AG04450 (cell line): ENCODE measurements around the gene AGAP3. TPM values are rescaled to one million over a fixed set of nuclear protein-coding genes. Genes with fewer than 3 reads are reported as not detected.

Experiments
- CTCF ChIA-PET: fragments of 300-600, 350-600 bp; formaldehyde crosslinking; extraction: SDS; loops from one replicate; lab custom pipeline; 2022; ENCODE audit warnings: antibody characterized with exemption, inconsistent platforms; lab: Charles Lee
- POLR2A ChIA-PET: fragments of 350-600 bp; formaldehyde crosslinking; extraction: SDS; loops from one replicate; lab custom pipeline; 2021; ENCODE audit warnings: antibody characterized with exemption, inconsistent platforms; lab: Yijun Ruan, JAX
- DNase-seq: peaks from one replicate; pipeline ENCODE4 v3.0.0-alpha.2; 2011; ENCODE audit warnings: low read depth, low spot score
- H3K27ac ChIP-seq: one replicate; pipeline ENCODE4 v1.5.1; 2012; ENCODE audit warnings: low read depth, low read length, control low read depth
- H3K27me3 ChIP-seq: one replicate; pipeline ENCODE4 v1.6.0; 2012; ENCODE audit warnings: low read length; ENCODE audit not compliant: control insufficient read depth, insufficient read depth
- H3K4me3 ChIP-seq: 2 replicates; pipeline ENCODE4 v1.5.1; 2011; ENCODE audit warnings: mild to moderate bottlenecking, low read depth, low read length, control low read depth
- H3K9me3 ChIP-seq: 2 replicates; pipeline ENCODE4 v1.5.1; 2012; ENCODE audit warnings: low read length; ENCODE audit not compliant: control insufficient read depth, insufficient read depth
- CTCF ChIP-seq: IDR thresholded peaks from 2 replicates; pipeline ENCODE4 v1.5.1; 2011; ENCODE audit warnings: low read depth, low read length, control low read depth, inconsistent platforms
- polyA plus RNA-seq: library from polyadenylated mRNA; depleted of rRNA; stranded (reverse); fragments of >200 nt; gene quantifications from 2 replicates; pipeline ENCODE4 v1.2.3, GENCODE V29; 2011

AGAP3 gene
- polyA plus RNA-seq, 1 experiment: 44.6 TPM

DNA sequence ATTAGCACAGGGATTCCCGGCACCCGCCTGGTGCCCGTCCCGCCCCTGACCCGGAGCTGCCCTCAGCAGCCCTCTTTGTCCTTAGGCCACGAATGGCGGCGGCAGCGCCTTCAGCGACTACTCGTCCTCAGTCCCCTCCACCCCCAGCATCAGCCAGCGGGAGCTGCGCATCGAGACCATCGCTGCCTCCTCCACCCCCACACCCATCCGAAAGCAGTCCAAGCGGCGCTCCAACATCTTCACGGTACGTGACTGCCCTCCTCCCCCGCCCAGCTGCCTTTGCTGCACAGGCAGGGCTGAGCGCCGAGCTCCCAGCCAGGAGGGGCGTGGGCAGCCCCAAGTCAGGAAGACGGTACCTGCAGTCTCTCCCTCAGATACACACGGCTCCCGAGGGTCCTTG, 33.6 kb downstream of the AGAP3 start:
- no peaks in the 10 kb centered on the region; the same call in 1 of the 2 replicates for H3K9me3 ChIP-seq

DNA sequence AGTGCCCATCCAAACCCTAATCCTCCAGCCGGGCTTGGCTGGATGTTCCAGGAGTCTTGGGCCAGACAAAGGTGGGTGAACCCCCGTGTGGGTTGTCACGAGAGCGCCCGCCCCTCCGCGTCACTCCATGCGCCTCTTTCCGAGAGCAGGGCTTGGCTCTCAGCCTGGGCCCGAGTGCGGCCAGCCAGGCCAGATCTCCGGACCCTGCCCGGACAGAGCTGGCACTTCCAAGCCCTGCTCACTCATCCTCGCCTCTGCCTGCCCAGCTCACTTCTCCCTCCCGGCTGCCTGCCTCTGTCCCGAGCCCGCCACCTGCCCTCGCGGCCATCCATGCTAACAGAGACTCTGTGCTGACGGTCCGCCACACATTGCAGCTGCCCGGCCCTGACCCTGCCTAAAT, 34.6 kb downstream of the AGAP3 start:
- Histone ChIP-seq H3K4me3 (no peak overlapping the region), H3K27me3 (no peaks in the 10 kb centered on the region), H3K27ac (no peak overlapping the region), H3K9me3 (no peaks in the 10 kb centered on the region; the same call in 1 of the 2 replicates)
- ChIA-PET POLR2A (no interaction called here), CTCF (interaction anchor here (0.9 to 1.4 kb wide), 3 partner anchors 11 to 123 kb away, joined by 3 to 4 read pairs (median 4); no protein-coding TSS in a partner anchor)
- DNase-seq: no peak
- no peak for TF ChIP-seq CTCF

More for the DNA sequence above, 33.6 kb downstream of the AGAP3 start:
- DNase-seq: no peak
- TF ChIP-seq CTCF: no peak
- CTCF ChIA-PET: interaction anchor here (0.9 to 1.4 kb wide), 3 partner anchors 9 to 124 kb away, joined by 3 to 5 read pairs (median 4); no protein-coding TSS in a partner anchor
- Histone ChIP-seq H3K27me3 (no peaks in the 10 kb centered on the region), H3K4me3 (no peak overlapping the region), H3K27ac (no peak overlapping the region)
- POLR2A ChIA-PET: no interaction called here

- Histone ChIP-seq H3K4me3 (no peak overlapping the region), H3K27me3 (no peaks in the 10 kb centered on the region), H3K9me3 (no peaks in the 10 kb centered on the region; the same call in 1 of the 2 replicates), H3K27ac (no peak overlapping the region)
- ChIA-PET CTCF (interaction anchor here (1.0 to 1.4 kb wide), 2 partner anchors 50 to 122 kb away, joined by 4 read pairs; no protein-coding TSS in a partner anchor), POLR2A (no interaction called here)
- no peak for TF ChIP-seq CTCF
- no peak for DNase-seq
Observed at GRCh38 chr7:151121380-151122170, 35.3 kb downstream of the AGAP3 start.

DNA sequence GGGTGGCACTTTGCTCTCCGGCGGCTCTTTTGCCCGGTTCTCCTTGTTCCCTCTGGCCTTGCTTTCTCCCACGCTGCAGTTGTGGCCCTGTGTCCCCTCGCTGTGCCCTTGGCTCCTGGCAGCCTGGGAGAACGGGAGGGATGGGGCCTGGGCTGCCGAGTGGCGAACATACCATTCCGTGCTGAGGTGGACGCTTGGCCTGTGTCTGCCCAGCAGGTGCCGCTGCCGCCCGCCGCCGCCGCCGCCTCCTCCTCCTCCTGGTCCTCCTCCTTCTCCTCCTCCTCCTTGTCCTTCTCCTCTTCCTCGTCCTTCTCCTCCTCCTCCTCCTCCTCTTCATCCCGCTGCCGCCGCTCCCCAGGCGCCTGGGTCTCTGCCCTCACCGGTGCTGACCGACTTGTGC, 36.0 kb downstream of the AGAP3 start:
- no peak overlapping the region for H3K4me3 ChIP-seq
- H3K27me3 ChIP-seq: no peaks in the 10 kb centered on the region
- H3K27ac ChIP-seq: no peak overlapping the region
- H3K9me3 ChIP-seq: no peaks in the 10 kb centered on the region; the same call in 1 of the 2 replicates
- TF ChIP-seq CTCF: no peak; the same call in 1 of the 2 replicates
- no peak for DNase-seq
- POLR2A ChIA-PET: no interaction called here
- CTCF ChIA-PET: interaction anchor here (0.6 to 4.0 kb wide), 4 partner anchors 9 to 596 kb away, joined by 10 to 21 read pairs (median 16); no protein-coding TSS in a partner anchor

DNA sequence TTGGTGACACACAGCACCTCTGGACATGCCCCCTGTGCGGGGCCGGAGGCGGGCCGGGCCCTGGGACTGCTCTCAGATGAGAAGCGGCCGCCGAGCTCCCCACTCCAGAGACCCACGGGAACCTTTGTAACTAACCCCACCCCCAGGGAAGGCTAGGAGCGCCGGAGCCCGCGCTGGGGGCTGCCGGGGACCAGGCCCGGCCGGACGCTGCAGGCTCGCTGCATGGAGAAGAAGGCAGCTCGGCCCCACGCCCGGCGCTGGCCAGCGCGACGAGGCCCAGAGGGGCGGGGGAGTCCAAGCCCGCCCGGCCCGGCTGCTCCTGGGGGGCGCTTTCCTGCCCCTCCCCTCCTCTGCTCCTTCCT, 36.5 kb downstream of the AGAP3 start:
- Histone ChIP-seq H3K4me3 (no peak overlapping the region), H3K9me3 (no peaks in the 10 kb centered on the region; the same call in 1 of the 2 replicates), H3K27me3 (no peaks in the 10 kb centered on the region), H3K27ac (no peak overlapping the region)
- POLR2A ChIA-PET: no interaction called here
- no peak for DNase-seq
- TF ChIP-seq CTCF: no peak
- CTCF ChIA-PET: interaction anchor here (0.6 to 4.0 kb wide), 4 partner anchors 10 to 596 kb away, joined by 10 to 21 read pairs (median 16); no protein-coding TSS in a partner anchor
